GM19035 (cell line): ENCODE measurements around the gene PARD6A.

ENCODE experiments used
- ATAC-seq: cut with Tn5 transposase; IDR thresholded peaks from one replicate; pipeline ENCODE4 v1.9.1; 2021; ENCODE audit not compliant: unreplicated experiment

Gene PARD6A

DNA sequence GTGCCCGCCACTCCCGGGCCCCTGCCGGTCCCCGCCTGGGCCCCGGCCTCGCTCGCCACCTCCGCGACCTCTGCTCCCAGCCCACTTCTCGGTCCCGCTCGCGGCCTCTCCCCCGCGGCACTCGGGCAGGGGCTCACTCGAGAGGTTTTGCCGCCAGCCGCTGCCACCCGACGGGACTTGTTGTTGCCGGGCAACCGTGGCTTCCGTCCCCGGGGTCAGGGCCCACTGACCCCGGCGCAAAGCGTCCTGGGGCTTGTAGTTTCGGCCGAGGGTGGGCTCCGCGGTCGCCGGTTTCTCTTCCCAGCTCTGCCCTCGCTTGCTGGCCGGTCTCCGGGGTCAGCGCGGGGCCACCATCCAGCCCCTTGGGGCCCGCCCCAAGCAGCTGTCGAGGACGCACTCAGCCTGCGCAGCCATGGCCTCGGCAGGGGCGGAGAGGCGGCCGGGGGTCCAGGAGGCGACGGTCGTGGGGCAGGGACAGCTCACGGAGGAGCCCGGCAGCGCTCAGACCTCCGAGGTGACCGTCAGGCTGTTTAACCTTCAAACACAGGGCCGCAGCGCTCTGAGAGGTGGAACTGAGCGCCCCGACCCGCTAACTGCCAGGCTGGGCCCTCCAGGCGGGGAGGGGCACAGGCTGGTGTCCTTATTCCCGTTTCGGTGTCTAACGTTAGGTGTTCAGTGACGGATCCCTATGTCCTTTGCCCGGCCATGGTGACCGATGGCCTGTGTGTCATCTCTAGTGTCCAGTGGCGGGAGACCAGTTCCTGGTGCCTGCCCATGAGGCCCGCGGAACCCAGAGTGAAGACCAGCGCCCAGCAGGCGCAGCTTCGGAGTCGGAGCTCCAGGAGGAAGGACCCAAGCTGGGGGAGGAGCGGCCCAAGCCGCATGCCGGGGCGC, 6.0 kb downstream of the PARD6A start, which contains the start of the genes C16orf86 and ENKD1:
Gene C16orf86 (plus strand): TSS at position 256 of the 894 bp plus-strand sequence. CDS start 157 bp downstream, at position 413.
Gene ENKD1 (minus strand): TSS at position 192 of the 894 bp plus-strand sequence. CDS start 308 bp downstream, outside the sequence.
- ATAC-seq, result peak; percentile 66

DNA sequence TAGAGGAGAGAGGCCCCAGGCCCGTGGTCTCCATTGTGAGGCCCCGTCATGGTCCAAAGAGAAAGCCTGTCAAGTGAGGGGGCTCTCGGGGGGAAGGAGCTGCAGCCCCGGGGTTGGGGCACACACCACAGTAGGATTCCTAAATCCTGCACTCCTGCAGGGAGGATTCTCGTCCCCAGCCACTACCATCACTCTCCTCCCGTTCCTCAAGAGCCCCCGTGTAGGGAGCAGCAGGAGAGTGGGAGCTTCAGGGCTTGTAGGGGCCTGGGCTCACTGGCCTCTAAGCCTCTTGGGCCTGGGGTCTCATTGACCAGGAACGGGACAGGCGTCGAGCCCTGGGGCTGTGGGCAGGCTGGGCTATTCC, 6.7 kb downstream of the PARD6A start:
- no peak for ATAC-seq

DNA sequence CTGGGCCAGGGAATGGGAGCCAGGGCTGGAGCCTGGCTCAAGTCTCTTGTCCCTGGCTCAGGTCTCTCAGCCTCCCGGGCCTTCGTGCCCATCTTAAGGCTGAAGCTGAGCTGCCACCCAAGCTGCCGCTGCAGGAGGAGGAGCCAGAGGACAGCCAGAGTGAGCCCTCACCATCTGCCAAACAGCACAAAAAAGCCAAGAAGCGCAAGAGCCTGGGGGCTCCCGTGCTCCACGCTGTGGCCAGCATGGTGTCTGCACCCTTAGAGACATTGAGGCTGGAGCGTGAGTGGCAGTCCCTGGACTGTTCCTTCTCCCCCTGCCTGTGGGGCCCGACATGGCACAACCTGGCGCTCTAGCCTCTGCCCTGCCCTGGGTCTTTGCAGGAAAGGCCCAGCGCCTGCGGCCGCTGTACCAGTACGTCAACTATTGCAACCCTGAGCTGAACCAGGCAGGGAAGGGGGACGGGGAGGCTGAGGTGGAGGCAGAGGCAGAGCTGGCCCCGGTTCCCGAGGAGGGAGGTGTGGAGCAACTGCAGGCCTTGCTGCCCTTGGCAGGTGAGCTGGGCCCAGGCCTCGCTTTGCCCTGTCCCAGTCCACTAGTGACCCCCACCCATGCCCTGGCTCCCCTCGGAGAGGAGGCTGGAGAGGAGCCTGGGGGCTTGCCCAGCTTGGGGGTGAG, 7.2 kb downstream of the PARD6A start:
- ATAC-seq, result peak; percentile 74

DNA sequence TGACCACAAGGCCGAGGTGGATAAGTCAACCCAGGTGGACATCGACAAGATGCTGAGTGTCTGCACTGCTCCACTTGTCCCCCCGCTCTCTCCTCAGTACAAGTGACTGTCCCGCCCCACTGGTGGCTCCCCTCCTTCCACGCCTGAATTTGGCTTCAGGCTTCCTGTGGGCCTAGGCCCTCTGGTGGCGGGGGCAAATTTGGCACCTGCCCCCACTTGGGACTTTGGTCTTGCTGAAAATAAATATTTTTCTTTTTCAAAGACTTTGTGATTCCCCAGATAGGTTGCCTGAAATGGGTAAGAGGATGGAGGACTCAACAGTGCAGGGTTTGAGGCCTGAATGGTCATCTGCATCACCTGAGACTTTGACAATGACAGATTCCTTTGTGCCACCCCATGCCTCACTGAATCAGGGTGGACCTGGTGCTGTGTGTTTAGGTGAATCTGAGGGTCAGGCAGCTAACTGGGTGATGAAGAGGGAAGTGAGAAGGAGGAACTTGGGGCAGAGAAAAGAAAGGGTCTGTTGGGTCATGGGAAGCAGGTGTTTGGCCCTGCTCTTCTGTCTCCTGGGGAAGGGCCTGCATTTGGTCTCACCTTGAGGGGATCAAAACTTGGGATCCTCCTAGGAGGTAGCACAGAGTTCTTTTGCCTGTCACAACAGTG, 7.9 kb downstream of the PARD6A start:
- ATAC-seq, result no peak

DNA sequence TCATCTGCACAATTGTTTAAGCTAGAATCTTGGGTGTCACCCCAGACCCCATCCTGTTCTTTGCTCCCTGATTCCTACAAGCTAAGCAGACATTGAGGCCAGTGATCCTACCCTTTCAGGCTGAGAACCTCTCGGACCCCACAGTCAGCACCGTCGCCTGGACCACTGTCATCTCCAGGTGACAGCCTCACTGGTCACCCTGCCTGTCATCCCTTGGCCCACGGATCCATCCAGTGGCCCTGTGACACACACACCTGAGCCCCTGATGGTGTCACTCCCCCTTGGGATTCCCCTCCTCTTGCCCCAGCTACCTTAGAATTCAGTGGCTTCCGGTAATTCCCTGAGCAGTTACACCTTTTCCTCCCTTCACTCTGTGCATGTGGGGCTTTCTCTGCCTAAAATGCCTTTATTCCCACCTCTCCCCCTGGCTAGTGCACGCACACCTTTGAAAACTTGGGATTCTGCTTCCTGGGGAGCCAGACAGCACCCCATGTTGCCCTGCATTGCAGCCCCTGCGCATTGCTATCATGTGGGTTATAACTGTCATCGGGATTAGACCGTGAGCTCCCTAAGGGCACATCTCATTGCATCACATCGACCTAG, 8.8 kb downstream of the PARD6A start:
- ATAC-seq, result no peak

DNA sequence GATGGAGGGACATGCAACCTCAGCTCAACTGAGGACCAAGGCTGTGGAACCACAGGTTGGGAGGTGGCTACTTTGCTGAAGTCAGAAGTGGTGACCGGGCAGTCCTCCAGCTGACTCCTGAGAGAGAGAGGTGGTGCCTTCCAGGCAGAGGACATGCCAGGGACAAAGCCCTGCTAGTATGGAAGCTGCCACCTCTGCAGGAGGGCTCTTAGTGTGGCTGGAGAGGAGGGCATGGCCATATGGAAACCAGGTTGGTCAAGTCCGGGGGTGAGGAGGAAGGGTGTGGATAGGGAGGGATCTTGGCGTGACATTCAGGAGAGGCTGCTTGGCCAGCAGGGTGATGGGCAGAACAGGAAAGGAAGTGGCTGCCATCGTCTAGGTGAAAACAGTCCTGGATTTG, 11.5 kb downstream of the PARD6A start:
- no peak for ATAC-seq

DNA sequence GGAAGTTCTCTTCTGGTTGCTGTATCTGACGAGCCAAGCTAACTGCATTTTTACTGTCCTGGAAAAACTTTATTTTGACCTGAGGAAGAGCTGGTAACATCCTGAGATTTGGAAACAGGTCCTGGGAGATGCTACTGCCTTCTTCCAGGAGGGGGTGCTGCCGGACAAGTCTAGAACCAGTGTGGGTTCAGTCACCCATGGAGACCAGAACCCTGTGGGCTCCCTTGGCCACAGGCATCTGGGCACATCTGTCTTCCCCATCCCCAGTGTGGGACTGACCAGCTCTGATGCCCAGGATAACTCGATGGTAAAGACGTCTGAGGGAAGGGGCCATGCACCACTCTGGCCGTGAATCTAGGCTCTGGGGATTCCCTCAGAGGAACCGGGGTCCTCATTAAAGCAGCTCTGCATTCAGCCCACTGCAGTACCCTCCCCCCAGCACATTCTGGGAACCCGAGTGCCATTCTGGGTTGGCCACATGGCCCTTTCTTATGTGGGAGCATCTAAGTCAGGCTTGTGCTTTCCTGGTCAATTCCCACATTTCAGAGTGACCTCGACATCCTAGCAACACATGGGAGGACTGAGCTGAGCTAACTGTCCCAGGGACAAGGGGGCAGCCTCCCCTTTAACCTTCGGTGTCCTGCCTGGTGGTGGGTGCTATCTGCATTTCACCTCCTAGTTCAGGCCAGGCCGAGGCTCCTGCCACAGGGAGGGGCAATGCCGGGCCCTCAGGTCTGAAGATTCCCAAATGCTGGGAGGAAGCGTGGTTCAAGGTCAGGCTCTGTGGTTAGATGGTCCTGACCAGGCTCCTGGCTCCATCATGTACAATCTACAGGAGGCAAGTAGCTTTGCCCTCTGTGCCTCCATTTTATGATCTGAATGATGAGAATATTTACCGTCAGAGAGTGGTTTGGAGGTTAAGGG, 12.2 kb downstream of the PARD6A start:
- ATAC-seq, result no peak

DNA sequence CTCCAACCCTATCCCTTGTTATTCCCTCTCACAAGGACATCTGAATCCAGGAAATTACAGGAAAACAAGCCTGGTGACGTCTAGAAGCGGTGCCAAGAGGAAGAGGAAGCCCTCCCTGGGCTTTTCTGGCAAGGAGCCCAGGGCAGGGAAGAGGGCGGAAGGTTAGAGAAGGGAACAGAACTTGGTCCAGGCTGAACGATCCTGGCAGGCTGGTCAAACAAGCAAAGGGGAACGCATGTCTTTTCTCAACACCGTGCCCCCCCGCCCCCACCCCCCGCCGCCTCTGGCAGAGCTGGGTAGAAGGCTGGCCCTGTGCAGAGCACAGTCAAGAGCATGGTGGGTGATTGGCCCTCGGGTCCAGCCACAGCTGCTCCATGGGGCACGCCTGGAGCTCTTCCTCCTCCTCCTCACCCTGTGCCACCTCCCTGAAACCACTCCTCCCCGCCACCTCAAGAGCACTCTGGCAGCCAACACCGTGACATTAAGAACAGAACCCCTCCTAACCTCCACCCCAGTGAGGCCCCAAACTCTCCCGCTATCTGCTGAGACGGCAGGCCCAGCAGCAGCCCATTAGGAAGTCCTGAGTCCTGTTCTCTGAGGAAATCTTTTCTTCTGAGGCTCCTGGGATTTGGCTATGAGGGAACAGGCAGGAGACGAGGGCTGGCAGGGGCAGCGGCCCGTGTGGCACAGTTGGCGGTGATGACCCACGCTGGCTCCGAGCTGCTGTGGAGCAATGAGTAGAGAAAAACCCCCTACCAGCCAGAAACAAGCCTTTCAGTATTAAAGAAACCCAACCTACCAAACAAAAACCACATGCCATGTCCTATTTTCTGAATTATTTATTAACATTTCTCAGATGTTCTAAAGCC, 13.2 kb downstream of the PARD6A start:
- ATAC-seq, result no peak

DNA sequence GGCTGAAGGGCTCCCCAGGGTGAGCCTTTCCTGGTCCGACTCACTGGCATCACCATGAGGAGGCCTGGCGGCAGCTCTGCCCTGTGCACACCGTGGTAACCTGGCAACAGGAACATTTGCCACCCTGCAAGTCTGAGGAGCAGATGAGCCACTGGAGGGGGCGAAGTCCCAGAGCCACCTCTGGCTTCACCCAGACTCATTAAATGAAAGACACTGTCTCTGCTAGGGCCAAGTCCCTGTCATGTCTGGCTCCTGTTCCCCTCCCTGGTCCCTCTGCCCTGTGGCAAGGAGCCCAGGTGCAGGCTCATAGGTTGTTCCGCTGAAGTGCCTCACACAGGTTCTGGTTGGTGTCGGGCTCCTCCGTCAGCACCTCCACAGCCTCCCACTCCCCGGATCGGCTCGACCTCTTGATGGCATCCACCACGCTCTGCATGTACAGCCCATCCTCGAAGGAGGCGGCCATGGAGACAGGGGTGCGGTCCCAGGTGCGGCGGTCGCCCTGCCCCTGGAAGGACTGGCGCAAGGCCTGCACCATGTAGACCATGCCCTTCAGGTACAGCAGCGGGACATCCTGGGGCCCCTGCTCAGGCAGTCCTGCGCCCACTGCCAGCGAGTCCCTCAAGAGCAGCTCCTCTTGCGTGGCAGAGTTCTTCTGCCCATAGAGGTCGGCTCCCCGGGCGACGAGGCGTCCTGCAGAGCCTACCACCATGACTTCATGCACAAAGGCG, 14.3 kb downstream of the PARD6A start:
- no peak for ATAC-seq

DNA sequence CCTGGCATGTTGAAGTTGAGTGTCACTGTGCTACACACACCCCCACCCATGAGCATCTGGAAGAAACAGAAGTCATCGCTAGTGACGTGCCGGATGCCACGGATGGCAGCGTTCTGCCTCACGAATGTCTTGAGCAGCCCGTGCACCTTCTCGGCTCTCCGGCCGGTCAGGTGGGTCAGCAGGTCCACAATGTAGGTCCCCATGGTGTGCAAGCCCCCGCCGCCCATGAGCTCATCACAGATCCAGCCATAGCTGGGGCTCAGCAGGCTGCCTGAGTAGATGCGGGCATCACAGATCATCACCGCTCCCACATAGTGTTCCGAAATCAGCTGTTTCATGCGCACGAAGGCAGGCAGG, 14.8 kb downstream of the PARD6A start:
- no peak for ATAC-seq

DNA sequence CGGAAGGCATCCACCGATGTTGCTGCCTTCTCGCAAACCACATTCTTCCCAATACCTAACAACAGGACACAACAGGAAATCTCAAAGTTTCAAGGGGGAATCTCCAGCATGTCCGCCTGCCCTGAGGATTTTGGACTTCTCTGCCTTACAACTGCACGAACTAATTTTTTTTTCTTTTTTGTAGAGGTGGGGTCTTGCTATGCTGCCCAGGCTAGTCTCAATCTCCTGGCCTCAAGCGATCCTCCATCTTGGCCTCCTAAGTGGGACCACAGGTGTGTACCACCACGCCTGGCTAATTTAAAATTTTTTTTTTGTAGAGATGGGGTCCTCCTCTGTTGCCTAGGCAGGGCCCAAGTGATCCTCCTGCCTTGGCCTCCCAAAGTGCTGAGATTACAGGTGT, 15.2 kb downstream of the PARD6A start:
- ATAC-seq, result no peak

DNA sequence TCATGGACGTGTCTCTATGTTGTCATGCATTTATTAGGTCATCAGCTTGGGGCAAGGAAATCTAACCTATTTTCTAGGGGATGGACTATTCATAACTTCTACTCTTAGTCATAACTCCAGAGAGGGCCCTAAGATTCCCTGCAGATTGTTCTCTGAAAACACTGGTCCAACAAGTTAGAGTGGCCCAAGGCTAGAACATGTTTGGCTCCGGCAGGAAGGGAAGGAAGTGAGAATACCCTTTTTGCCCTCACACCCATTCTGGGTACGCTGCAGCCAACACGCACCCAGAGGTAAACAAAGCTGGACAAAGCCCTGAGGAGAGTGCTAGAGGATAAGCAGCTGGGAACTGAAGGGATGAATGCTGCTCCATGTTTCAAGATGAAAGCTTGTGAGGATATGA, 15.8 kb downstream of the PARD6A start:
- ATAC-seq, result no peak

DNA sequence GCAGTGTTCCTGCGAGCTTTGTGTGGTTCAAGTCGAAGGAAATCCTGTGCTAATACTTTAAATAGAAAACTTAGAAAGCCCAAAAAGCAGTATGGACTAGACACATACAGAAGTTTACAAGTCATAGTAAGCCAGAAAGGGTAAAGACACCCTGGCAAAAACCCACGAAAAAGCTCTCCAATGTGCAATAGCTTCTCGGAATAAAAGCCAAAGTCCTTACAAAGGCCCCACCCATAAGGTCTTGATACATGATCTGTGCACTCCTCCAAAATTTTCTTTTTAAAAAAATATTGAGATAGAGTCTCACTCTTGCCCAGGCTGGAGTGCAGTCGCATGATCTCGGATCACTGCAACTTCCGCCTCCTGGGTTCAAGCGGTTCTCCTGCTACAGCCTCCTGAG, 16.2 kb downstream of the PARD6A start:
- ATAC-seq, result no peak

DNA sequence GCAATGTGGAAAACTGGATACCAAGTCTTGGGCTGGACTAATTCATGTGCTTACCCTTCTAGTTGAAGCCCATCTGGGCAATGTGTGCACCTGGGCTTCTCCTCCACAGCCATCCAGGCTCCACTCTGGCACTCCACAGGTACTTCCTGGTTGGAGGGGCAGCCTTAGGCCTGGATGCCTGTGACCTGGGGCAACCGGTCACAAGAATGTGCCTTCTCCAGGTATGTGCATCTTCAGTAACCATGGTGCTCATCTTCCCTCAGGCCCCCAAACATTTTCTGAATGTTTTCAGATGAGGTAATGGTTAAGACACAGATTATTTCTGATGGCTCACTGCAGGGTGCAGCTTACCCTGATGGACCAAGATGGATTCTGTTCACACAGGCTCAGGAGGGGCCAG, 17.0 kb downstream of the PARD6A start:
- ATAC-seq, result no peak

DNA sequence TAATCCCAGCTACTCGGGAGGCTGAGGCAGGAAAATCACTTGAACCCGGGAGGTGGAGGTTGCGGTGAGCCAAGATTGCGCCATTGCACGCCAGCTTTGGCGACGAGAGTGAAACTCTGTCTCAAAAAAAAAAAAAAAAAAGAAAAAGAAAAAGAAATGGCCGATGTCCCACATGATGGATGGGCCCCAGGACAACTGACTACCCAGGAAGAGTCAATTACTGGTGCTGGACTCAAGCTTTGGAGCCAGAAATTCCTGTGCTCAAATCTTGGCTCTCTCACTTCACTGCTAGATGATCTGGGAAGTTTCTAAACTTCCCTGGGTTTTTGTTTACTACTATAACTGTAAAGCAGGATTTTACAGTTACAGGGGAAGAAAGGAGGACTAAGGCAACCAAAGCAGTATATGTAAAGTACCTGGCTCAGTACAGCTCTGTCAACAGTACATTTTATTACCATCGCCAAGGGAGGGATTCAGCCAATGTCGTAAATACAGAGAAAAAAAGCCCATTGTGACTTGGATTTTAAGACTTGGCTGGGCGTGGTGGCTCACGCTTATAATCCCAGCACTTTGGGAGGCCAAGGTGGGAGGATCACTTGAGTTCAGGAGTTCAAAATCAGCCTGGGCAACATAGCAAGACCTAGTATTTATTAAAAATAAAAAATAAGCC, 17.7 kb downstream of the PARD6A start:
- ATAC-seq, result no peak

DNA sequence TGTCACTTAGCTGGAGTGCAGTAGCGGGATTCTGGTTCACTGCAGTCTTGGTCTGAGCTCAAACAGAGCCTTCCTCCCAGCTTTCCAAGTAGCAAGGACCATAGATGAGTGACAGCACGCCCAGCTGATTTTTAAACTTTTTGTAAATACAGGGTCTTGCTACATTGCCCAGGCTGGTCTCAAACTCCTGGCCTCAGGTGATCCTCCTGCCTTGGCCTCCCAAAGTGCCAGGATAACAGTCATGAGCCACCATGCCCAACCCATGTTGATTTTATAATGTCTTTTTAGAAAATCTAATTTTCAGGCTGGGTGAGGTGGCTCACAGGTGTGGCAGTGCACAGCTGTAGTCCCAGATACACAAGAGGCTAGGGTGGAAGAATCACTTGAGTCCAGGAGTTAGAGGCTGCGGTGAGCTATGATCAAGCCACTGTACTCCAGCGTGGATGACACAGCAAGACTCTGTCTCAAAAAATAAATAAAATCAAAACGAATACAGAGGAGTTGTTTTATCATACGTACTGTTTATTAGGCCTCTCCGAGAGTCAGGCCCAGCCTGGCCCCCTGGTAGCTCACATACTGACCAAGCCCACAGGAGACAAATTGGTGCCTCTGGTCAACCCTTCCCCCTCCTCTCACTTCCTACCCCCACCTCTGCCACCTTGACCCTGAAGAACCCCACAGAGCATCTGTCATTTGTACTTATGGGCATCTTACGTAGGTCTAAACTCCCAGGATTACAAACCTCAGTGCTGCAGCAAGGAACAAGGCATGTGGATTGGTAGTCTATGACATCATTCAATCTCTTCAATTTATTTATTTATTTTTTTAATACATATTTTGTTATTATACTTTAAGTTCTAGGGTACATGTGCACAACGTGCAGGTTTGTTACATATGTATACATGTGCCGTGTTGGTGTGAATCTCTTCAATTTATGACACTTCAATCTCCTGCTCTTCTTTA, 19.5 kb downstream of the PARD6A start:
- ATAC-seq, result no peak

DNA sequence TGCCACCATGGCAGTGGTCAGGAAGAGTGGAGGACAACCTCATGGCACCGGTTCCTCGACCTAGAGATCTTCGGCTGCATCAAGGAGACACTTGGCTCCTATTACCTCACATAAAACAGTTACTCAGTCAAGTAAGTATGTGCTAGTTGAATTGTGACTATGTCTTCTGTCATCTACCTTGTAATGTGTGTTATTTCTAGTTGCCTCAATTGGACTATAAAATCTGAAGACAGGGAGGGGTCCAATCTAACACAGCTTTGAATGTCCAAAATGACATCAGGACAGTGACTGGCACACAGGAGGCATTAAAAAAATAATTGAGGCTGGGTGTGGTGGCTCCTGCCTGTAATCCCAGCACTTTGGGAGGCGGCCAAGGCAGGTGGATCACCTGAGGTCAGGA, 23.0 kb downstream of the PARD6A start:
- ATAC-seq, result no peak
